ENCODE data around the gene KRR1.
"Not testable (repeated sequence)": the region's sequence is repeated elsewhere in the genome, so short reads cannot be mapped to it uniquely, and the experiment has no call there.

The KRR1 gene

DNA sequence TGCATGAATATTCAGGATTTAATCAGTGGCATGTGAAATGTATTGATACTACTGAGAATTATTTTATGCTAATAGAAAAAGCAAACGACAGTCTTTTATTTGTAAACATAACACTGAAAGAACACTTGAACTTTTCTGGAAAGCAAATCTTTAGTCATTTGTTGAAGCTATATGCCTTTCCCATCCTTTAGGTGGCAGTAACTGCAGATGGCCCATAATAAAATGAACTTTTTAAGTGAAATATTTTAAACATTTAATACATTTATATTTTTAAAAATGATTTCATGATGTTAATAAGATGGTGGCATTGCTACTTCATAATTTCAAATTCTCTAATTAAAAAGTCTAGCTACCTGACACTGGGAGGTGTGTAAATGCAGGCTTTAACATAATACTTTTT lies 13.9 kb upstream of the KRR1 start:
- DNase-seq (ENCODE audit: low read depth, low spot score), result peak; percentile 7

DNA sequence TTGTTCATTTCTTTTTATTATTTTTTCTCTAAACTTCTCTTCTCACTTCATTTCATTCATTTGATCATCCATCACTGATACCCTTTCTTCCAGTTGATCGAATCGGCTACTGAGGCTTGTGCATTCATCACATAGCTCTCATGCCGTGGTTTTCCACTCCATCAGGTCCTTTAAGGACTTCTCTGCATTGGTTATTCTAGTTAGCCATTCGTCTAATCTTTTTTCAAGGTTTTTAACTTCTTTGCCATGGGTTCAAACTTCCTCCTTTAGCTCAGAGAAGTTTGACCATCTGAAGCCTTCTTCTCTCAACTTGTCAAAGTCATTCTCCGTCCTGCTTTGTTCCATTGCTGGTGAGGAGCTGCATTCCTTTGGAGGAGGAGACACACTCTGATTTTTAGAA lies 10.7 kb upstream of the KRR1 start:
- DNase-seq (ENCODE audit: low read depth, low spot score), result peak; percentile 23

- DNase-seq (ENCODE audit: low read depth, low spot score), result not testable (repeated sequence)
Measured at GRCh38 chr12:75521224-75521623, 9.8 kb upstream of the KRR1 start.

DNA sequence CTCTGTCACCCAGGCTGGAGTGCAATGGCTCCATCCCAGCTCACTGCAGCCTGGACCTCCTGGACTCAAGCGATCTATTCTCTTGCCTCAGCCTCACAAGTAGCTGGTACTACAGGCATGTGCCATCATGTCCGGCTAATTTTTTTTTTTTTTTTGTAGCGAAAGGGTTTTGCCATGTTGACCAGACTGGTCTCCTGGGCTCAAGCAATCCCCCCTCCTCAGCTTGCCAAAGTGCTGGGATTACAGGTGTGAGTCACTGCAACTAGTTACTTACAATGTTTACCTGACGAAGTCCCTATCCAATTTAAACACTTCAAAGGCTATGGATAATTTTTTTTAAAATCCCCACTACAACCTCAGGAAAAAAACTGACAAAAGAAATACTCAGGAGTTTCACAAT lies 1.8 kb downstream of the KRR1 start:
- DNase-seq (ENCODE audit: low read depth, low spot score), result no peak

GRCh38 chr12:75508159-75508558 lies 3.2 kb downstream of the KRR1 start:
- DNase-seq (ENCODE audit: low read depth, low spot score), result no peak

- no peak for DNase-seq (ENCODE audit: low read depth, low spot score)
Measured at GRCh38 chr12:75507086-75507485, 4.3 kb downstream of the KRR1 start.

- DNase-seq (ENCODE audit: low read depth, low spot score), result no peak
Measured at GRCh38 chr12:75505706-75506312, 5.6 kb downstream of the KRR1 start.

- no peak for DNase-seq (ENCODE audit: low read depth, low spot score)
Measured at GRCh38 chr12:75503866-75504265, 7.5 kb downstream of the KRR1 start.

DNA sequence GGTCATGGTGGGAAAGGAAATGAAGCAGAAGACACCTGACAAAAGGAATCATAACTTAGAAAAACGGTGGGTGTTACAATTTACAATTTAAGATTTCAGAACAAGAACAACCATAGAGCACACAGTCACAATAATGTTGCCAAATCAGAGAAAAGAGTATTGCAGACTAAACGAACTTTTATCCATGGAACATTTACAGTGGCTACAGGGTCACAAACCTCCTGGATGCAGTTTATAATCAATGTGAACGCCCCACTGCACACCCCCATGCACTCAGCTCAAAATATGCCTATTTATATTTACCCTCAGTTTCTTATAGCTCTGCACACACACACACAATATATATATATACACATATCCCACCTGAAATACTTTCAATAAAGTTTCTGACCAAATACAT lies 8.0 kb downstream of the KRR1 start:
- no peak for DNase-seq (ENCODE audit: low read depth, low spot score)

GRCh38 chr12:75491169-75491568 lies 20.2 kb downstream of the KRR1 start:
- DNase-seq (ENCODE audit: low read depth, low spot score), result no peak

DNA sequence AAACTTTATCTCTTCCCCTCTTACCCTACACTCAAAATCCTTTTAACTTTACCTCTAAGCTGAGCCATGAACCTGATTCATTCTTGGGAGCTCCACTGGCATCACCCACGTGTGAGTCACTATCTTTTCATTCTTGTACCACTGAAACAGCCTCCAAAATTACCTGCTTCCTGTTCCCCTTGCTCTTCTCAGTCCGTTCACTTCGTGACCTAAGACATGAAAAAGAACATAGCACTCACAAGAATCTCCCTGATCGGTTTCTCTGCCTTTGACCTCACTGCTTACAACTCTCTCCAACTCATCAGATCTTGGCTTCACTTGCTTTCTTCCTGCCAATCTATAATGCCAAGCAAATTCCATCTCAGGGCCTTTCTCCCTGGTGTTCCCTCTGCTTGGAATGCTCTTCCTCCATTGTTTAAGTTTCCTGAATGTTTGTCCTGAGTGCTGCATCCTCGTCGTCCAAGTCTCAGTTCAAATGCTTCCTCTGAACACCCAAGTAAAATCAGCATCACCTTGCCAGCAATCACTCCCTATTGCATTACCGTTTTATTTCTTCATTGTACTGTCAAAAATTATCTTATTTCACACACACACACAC lies 21.7 kb downstream of the KRR1 start:
- DNase-seq (ENCODE audit: low read depth, low spot score), result peak; percentile 55

- DNase-seq (ENCODE audit: low read depth, low spot score), result no peak
Measured at GRCh38 chr12:75489187-75489586, 22.2 kb downstream of the KRR1 start.

- DNase-seq (ENCODE audit: low read depth, low spot score), result no peak
Measured at GRCh38 chr12:75488553-75488952, 22.9 kb downstream of the KRR1 start.

- no peak for DNase-seq (ENCODE audit: low read depth, low spot score)
Measured at GRCh38 chr12:75487308-75487707, 24.1 kb downstream of the KRR1 start.

DNA sequence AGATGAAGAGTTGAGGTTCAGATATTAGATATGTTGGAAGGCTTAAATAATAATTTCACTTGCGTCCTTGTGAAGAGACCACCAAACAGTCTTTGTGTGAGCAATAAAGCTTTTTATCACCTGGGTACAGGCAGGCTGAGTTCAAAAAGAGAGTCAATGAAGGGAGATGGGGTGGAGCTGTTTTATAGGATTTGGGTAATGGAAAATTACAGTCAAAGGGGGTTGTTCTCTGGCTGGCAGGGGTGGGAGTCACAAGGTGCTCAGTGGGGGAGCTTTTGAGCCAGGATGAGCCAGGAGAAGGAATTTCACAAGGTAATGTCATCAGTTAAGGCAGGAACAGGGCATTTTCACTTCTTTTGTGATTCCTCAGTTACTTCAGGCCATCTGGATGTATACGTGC lies 27.0 kb downstream of the KRR1 start:
- not testable (repeated sequence) for DNase-seq (ENCODE audit: low read depth, low spot score)

DNA sequence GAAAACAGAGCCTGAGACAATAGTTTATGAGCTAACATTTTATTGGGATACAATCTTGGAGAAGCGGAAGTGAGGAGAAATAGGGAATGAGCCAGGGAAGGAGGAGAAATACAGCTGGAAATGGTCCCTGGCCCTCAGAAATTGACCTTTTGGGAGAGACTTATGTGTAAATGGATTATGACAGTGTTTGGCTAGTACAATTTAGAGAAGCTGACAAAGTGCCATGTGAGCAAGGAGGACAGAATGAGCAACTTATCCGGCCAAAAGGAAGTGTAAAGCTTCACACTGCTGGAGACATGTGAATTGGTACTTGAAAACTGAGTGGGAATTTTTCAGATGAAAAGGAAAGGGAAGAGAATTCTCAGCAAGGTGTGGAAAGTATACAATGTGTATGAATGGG lies 28.0 kb downstream of the KRR1 start:
- no peak for DNase-seq (ENCODE audit: low read depth, low spot score)

DNA sequence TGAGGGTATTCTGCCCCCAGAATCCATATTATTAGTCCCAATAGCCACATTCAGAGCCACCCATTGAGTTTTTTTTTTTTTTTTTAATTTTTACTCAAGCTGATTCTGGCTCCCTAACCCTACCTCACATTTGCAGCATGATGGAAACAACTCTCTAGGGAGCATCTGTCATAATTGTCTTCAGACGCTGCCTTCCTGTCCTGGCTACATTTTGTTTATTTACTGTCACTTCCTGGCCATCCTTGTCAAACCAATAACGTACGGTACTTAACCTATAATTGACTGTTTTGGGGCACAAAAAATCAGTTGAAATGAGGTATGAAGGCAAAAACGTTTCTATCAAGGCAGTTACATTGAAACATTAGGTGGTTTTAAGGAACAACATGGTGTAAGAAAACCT lies 28.8 kb downstream of the KRR1 start:
- no peak for DNase-seq (ENCODE audit: low read depth, low spot score)

DNA sequence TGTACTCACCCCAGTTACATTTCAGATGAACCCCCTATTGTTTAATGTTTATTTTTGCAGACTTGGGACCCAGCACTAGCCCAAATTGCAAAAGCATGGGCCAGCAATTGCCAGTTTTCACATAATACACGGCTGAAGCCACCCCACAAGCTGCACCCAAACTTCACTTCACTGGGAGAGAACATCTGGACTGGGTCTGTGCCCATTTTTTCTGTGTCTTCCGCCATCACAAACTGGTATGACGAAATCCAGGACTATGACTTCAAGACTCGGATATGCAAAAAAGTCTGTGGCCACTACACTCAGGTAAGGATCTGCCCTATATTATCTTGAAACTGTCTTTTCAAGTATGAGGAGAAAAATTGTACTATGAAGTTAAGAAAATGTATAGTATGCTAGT lies 29.6 kb downstream of the KRR1 start:
- DNase-seq (ENCODE audit: low read depth, low spot score), result peak; percentile 52

- DNase-seq (ENCODE audit: low read depth, low spot score), result peak; percentile 28
Measured at GRCh38 chr12:75481013-75481705, 30.2 kb downstream of the KRR1 start.

DNA sequence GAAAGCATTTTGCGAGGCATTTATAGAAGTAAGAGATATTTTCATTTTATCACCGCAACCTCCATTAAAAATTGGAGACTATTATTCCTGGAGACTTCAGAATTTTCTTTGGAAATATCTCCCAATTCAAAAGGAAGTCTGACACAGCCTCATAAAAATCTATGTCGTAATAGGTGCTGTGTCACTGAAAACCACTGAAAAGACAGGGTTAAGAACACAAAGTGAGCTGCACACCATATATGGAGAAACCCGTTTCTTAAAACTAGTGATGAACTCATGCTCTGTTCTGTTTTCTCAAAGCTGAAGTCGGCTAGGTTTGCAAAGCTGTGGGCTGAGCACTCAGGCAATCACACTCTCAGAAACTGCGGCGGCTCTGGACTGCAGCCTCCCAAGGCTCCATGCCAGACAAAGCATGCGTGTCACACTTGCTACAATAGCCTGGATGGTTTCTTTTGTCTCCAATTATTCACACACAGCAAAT lies 30.9 kb downstream of the KRR1 start, which contains the start of gene GLIPR1:
GLIPR1 (plus strand) TSS at position 287 of the 481 bp plus-strand sequence; CDS start at position 413, 126 bp downstream.
- DNase-seq (ENCODE audit: low read depth, low spot score), result peak; percentile 97

DNA sequence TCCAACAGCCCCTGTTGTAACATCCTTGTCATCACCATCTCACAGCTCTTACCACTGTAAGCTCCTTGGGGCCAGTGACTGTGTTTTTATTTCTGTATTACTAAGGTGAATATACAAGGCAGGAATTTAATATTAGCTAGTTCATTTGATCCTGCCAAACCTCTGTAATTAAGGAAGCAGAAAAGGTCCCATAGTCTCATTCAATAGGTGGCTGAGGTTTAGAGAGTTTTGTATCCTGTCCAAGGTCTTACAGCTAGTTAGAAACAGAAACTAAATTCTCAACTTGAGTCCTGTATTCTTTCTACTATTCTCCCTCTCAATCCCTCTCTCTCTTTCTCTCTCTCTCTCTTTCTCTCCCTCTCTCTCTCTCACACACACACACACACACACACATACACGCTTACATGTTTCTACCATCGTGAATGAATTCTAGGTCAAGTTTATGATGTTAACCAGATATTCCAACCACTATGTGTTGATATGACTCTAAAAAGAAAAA lies 31.4 kb downstream of the KRR1 start:
- peak; percentile 85 for DNase-seq (ENCODE audit: low read depth, low spot score)

DNA sequence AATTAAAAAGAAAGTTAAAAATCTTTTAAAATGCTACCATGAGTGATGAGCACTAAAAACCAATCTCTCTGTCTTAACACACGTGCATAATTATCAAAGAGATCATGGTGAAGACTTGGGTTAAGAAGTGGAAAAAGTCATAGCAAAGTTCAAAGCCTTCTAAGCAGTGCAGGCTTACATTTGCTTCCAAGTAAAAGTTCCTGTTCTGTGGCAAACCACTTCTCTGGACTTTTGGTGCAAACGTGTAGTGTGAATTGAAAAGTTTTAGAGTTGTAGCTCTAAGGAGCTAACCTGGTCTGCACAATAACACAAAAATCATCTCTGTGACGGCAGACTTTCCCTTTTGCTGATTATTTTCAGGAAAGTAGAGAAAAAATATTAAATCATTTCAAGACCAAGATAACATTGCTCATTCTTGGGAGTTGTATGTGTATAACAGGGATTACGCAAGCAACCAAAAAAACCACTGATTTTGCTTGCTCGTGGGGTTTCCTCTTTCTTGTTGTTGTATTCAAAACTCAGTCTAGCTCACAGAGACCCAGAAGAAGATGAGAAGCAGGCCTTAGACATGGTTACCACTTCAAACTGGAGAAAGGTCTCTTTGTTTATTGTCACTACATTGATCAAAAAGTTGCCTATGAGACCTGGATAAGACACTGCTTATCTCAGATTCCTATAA lies 33.2 kb downstream of the KRR1 start:
- no peak for DNase-seq (ENCODE audit: low read depth, low spot score)

Data from astrocyte of the hippocampus (primary cell).